HL-60/S4 treated with phorbol 12-myristate 13-acetate at 8.2 ng/mL for 4 days and 3 days (cell line): Measurements from ENCODE around the gene RYR3.

ENCODE experiments used
- in situ Hi-C: fragments of 300-500 bp; cut with MboI; formaldehyde crosslinking; loops from 2 replicates; pipeline ENCODE4 v1.15.0; 2022; ENCODE audit warnings: low sequenced_read_pairs

Gene RYR3

DNA sequence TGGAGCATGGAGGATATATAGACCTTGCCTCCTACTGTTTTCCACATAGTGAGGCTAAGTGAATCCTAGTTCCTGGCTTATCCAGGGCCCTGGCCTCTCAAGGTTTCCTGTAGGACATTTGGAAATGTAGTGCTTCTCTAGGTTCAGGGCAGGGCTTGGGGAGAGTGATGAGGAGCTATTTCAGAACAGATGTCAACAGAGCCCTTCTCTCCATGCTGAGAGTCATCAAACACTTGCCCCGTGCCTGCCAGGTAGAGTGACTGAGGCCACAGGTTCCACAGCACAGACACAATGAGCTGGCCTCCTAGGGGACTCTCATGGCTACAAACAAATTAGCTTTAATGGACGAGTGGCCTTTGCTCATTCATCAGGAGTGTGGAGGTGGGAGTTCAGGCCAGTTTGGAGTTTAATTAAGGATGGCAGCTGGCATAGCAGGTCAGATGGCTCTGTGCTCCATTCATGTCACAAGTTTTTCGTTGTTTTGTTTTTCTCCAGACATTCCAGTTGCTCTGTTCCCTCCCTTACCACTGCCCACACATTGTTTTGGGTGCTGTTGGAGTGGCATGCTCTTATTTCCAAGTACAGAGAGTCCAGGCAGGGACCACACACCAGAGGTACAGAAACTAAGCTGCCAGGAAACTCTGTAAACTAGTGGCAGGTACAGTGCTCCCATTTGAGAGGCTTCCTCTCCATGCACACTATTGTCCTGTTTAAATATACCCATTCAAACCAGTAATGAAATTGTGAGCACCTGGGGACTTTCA is 189.8 kb downstream of the RYR3 start:
- in situ Hi-C loops, result no loop called here

DNA sequence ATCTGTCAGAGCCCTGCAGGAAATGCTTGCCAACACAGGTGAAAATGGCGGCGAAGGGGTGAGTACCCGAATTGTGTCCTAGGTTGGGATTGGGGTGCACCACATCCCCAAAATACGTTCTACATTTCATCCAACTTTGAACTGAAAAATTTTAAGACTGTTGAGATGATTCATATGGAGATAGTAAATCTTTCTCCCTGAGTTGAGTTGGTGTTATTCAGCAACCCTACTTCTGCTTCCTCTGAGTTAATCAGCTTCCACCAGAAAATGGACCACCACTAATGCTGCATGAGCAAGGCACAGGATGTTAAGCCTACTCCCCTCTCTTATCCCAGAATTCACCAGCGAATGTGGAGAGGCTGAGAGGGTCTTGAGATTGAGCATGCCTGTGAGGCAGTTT is 192.9 kb downstream of the RYR3 start:
- in situ Hi-C loops, result no loop called here

- in situ Hi-C loops, result no loop called here
These were observed 196.1 kb downstream of the RYR3 start for GRCh38 chr15:33506781-33507296.

GRCh38 chr15:33508703-33509102 is 197.9 kb downstream of the RYR3 start:
- in situ Hi-C loops, result no loop called here

- in situ Hi-C loops, result no loop called here
These were observed 204.4 kb downstream of the RYR3 start for GRCh38 chr15:33515121-33515520.

DNA sequence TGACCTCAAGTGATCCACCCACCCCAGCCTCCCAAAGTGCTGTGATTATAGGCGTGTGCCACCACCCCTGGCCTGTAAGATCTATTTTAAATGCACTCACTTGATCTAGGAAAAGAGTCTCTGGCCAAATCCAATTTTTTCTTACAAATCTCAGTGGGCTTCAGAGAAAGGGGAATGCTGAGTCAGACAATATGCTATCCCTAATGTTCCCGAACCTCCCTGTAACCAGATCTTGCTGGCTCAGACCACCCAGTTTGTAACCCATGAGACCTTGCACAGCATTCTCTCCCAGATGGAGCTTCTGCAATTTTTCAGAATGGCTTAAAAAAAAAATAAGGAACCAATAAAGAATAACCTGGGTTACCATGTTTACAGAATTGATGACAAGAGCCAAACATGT is 205.8 kb downstream of the RYR3 start:
- in situ Hi-C loops, result no loop called here

DNA sequence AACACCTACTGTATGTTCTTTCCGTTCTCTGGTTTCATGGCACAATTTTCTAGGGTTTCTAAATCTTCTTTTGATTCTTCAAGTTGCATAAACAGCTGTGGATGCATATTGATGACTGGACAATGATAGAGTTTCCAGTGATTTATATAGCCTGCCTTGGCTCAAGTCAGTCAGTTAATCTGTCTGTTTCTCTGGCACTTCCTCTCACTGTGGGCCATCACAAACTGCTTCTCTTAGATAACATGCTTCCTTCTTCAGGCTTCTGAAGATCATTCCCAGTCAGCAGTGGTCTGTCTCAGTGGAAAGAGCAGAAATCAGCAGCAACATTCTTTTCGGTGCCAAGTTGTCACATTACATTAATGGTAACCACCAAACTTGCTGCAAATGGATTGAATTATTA is 207.2 kb downstream of the RYR3 start:
- in situ Hi-C loops, result no loop called here

DNA sequence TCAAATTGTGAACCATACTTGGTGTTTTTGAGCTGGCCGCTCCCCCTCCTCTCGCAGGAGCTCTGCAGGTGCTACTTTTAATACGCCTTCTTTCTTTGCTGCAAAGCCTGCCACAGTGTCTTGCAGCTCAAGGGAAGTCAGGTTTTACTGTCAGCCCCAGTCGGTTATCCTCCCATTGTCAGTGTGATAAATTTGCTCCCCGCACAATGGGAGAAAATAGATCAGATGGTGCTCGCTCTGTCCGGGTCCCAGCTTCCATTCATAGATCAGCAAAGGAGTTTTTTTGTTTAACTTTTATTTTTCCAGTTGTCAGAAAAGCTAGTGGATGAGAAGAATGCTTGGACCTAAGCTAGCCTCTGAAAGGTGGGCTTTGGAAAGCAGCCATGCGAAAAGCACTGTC is 207.7 kb downstream of the RYR3 start:
- in situ Hi-C loops, result no loop called here

GRCh38 chr15:33524274-33524673 is 213.5 kb downstream of the RYR3 start:
- in situ Hi-C loops, result no loop called here

DNA sequence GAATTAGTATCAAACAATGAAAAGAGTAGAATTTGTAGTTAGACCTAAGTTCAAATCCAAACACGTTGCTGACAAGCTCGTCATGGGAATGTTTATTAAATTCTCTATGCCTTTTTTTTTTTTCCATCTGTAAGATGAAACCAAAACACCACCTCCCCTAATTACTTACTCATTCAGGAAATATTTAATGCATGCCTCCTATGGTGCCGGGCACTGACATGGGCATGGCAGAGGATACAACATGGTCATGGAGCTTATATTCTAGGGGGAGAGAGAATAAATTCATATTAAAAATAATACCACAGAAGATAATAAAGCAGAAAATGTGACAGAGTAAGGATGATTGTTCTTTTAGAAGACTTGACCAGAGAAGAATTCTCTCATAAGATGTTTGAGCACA is 215.8 kb downstream of the RYR3 start:
- in situ Hi-C loops, result no loop called here

DNA sequence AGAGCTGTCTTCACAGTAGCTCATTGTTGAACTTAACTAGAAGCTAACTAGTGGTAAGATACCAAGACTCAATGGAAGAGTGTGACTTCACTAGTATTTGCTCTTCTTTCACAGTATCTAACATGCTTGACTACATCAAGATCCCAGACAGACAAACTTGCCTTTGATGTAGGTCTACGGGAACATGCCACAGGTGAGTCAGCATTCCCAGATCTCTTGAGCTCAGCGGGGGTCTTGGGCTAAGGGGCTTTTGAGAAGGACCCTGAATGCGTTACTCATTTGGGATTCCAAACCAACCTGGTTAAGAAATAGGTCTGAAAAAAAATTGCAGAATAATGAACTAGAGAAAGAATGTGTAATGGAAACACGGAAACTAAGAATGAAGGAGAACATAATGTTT is 222.4 kb downstream of the RYR3 start:
- in situ Hi-C loops, result no loop called here

- in situ Hi-C loops, result no loop called here
These were observed 223.9 kb downstream of the RYR3 start for GRCh38 chr15:33534642-33535041.

GRCh38 chr15:33535135-33535534 is 224.4 kb downstream of the RYR3 start:
- in situ Hi-C loops, result no loop called here

DNA sequence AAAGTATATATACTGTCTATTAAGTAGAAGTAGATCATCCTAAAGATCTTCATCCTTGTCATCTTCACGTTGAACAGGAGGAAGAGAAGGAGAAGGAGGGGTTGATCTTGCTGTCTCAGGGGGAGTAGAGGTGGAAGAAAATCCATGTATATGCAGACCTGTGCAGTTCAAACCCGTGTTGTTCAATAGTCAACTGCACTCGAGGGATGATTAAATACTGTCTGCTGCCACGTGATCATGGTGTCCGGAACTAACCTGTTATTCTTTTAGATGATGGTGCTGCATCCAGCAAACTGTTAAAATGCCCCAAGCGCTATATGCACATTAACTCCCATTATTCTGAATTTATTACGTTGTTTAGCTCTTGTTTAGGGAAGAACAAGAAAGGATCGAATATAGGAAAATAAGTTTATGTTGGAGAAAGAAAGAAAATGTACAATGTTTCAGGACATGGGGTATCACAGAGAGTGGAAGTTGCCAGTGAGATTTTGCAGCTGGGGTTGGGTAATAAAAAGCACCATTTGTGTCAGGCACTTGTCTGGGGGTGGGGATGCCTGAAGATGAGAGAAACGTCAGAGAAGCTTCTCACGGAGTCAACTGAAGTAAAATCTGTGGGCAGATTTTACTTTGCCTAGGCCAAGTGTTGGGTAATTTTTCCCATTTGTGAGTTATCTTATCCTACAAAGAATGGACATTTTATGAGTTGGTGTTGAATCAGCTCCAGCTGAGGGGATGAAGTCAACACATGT is 229.2 kb downstream of the RYR3 start:
- in situ Hi-C loops, result no loop called here

GRCh38 chr15:33543957-33544356 is 233.2 kb downstream of the RYR3 start:
- in situ Hi-C loops, result no loop called here

- in situ Hi-C loops, result no loop called here
These were observed 235.1 kb downstream of the RYR3 start for GRCh38 chr15:33545866-33546265.

DNA sequence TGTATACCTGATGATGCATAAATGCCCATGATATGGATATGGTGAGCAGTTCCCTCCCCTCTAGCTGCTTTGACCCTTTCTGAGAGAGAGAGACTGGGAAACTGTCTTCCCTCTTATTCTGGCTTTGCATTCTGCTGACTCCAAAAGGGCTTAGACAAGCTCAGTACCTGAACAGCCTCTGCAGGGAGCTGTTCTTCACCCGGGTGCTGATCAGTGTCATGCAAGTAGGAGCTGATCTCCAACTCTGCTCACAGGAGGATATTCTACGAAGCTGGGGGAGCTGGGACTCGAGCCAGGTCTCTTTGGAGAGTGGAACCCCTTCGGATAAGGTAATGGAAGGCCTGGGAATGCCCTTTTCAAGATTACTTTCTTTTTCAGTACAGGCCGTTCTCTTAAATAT is 237.1 kb downstream of the RYR3 start:
- in situ Hi-C loops, result no loop called here

DNA sequence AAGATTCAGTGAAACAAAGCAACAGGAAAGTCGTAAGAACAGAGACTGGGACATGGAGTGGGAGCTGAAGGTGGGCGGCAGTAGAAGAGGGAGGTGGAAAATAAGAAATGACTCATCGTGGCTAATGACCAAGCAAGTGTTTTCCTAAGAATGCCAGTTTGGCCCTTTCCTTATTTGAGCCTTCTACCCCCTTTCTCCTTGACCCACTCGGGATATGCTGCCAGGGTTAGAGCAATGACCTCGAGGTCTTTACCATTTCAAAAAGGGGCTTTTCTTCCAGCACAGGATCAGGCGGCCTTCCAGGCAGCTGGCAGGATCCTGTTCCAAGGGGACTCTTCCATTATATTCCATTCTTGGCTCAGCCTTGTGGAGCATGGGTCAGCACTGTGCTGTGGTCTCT is 241.1 kb downstream of the RYR3 start:
- in situ Hi-C loops, result no loop called here

- in situ Hi-C loops, result no loop called here
These were observed 242.4 kb downstream of the RYR3 start for GRCh38 chr15:33553157-33553556.

GRCh38 chr15:33559207-33559890 is 248.6 kb downstream of the RYR3 start:
- in situ Hi-C loops, result no loop called here

GRCh38 chr15:33561407-33561806 is 250.6 kb downstream of the RYR3 start:
- in situ Hi-C loops, result no loop called here

DNA sequence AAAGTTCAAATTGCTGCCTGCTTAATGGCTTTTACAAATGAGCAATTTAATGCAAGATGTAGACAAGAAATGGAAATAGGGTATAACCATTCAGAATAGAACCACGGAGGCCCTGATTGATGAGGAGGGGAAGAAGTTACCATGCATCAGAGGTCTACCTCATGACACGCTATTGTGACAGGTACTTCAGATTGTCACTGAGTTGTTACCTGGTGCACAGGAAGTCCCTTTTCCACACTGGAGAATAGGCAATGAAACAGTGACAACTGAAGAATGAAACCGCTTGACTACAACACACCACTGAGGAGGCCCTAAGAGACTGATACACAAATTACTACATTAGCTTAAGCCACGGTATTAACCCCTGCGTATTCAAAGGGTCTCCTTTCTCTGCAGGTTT is 251.2 kb downstream of the RYR3 start:
- in situ Hi-C loops, result no loop called here
